NOMO-1 treated with DMSO at 0.1 percent for 48 hours (cell line): ENCODE data around the gene OR5M10.
"Not testable (repeated sequence)": the region's sequence is repeated elsewhere in the genome, so short reads cannot be mapped to it uniquely, and the experiment has no call there.

Experiments used
- DNase-seq: peaks from one replicate; lab custom pipeline; 2025; ENCODE audit not compliant: unreplicated experiment; lab: John Stamatoyannopoulos, UW

Gene OR5M10

DNA sequence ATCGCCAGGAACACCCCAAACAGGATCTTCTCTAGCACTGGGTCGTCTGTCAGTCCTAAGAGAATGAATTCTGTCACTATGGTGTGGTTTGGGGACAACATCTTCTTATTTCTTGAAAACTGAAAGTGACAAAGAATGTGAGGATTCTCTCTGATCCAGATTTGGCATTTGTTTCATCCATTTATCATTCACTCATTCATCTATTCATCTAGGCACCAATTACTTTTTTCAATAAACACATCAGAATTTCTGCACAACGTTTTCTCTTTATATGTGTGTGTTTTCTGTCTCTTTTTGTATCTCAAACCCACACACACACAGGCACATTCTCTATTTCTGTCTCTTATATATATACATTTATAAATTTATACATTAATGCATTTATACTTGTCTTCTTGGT lies at the start of gene OR5M10:
Gene OR5M10, minus strand, starts transcription at position 101 of the 400 bp plus-strand sequence. Its CDS starts 0 bp downstream, at position 101.
- no peak for DNase-seq

GRCh38 chr11:56625946-56626345 lies 48.4 kb upstream of the OR5M10 start:
- DNase-seq: no peak

- no peak for DNase-seq
These were observed 47.2 kb upstream of the OR5M10 start for GRCh38 chr11:56624661-56625110.

DNA sequence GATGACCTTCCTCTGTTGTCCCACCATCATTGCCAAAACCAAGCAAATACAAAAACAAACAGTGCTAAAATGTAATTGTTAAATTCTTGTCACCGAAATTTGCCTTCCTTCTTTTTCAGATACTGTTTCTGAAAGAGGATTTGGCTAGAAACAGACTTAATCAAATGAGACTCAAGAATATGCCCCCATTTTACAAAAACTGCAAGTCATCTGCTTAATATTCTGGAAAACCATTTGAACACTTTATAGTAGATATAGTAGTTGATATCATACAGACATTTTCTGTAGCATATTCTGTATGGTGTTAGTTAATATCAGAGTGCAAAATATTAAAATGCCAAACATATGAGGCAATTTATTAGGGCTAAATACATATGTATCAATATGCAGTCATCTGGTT lies 33.7 kb upstream of the OR5M10 start:
- DNase-seq: no peak

DNA sequence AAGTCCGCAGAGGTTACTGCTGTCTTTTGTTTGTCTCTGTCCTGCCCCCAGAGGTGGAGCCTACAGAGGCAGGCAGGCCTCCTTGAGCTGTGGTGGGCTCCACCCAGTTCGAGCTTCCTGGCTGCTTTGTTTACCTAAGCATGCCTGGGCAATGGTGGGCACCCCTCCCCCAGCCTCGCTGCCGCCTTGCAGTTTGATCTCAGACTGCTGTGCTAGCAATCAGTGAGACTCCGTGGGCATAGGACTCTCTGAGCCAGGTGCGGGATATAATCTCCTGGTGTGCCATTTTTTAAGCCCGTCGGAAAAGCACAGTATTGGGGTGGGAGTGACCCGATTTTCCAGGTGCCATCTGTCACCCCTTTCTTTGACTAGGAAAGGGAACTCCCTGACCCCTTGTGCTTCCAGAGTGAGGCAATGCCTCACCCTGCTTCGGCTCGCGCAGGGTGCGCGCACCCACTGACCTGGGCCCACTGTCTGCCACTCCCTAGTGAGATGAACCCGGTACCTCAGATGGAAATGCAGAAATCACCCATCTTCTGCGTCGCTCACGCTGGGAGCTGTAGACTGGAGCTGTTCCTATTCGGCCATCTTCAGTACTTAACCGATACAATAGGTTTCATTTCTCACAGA lies 14.7 kb upstream of the OR5M10 start:
- not testable (repeated sequence) for DNase-seq

- no peak for DNase-seq
These were observed 18.9 kb downstream of the OR5M10 start for GRCh38 chr11:56558574-56558973.

- DNase-seq: not testable (repeated sequence)
These were observed 22.8 kb downstream of the OR5M10 start for GRCh38 chr11:56554691-56555090.

GRCh38 chr11:56545531-56545930 lies 32.0 kb downstream of the OR5M10 start:
- DNase-seq: no peak

DNA sequence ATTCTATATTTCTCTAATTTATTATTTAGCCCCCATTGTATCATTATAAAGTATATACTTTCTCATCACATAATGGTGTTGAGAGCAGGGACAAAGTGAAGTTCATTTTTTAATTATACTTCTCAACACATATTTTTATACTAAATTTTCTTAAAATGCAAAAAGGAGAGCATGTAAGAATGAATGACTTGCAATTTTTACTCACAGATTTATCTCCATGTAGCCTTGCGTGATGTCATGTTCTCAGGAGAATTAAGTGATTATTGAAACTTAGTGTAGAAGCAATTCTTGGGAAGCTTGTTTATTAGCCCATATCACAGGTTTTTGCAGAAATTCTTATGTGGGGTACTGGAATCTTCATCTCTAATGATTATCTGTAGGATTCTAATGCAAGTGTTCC lies 33.8 kb downstream of the OR5M10 start:
- no peak for DNase-seq

DNA sequence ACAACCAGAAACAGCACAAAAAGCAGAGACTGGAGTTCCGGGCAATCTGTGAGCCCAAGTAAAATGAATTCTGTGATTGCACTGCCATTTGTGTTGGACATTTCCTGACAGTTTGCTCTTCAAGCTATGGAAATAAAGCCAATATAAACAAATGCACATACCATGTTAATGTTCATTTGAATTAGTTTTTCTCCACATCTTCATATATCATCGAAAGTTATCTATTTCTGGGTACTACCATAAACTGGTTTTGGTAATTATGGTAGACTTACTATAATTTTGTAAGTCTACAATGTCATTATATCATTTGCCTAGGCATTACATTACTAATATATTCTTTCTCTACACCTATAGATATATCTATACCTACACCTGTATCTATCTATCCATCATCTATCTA lies 34.4 kb downstream of the OR5M10 start, which contains the start of gene OR5M11:
Gene OR5M11, minus strand, starts transcription at position 101 of the 400 bp plus-strand sequence. Its CDS starts 0 bp downstream, at position 101.
- no peak for DNase-seq

DNA sequence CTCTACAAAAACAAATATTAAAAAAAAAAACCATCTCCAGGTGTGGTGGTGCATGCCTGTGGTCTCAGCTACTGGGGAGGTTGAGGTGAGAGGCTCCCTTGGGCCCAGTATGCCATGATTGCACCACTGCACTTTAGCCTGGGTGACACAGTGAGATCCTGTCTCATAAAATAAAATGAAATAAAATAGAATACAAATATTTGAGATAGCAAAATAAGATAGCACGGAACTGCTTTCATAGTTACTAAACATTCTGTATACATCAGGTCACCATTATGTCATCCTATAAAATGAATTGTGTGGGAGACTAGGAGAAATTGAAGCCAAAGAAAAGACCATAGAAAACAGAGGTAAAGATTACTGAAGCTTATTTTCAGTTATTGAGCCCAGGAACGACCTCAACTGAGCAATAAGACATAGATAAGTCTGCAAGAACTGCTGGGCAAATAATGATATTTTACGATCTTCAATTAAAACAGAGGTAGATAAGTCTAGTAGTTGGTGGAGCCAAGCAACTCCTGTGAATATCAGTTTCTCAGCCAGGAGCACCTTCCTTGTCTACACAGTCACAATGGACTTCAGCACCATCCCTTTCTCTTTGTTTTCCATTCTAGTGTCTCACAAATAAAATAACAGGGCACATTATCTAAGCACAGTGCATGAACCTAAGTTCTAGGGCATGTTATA lies 44.3 kb downstream of the OR5M10 start:
- no peak for DNase-seq

- no peak for DNase-seq
These were observed 45.7 kb downstream of the OR5M10 start for GRCh38 chr11:56531856-56532255.
